Colonic mucosa (tissue), 4 donors: ENCODE results near the gene NQO1. TPM values are rescaled to one million over a fixed set of nuclear protein-coding genes. Genes with fewer than 3 reads are reported as not detected.

Experiments
- DNase-seq: peaks from one replicate; pipeline ENCODE4 v3.0.0-alpha.2; 2020
- H3K27ac ChIP-seq: fragments of 200-600 bp; one replicate; pipeline ENCODE4 v1.8.0; 2021
- H3K27me3 ChIP-seq: fragments of 200-600 bp; one replicate; pipeline ENCODE4 v1.8.0; 2021
- H3K36me3 ChIP-seq: fragments of 200-600 bp; one replicate; pipeline ENCODE4 v1.8.0; 2021
- H3K4me1 ChIP-seq: fragments of 200-600 bp; one replicate; pipeline ENCODE4 v1.8.0; 2021; ENCODE audit warnings: mild to moderate bottlenecking
- H3K4me3 ChIP-seq: fragments of 200-600 bp; one replicate; pipeline ENCODE4 v1.8.0; 2021
- H3K9ac ChIP-seq, 2 donors: one replicate each; pipeline ENCODE4 v1.7.0; 2013; ENCODE audit warnings: control low read depth in 2 of 2, low read depth in 2 of 2, low read length in 2 of 2
- H3K9me3 ChIP-seq: fragments of 200-600 bp; one replicate; pipeline ENCODE4 v1.8.0; 2021
- CTCF ChIP-seq: fragments of 200-600 bp; IDR thresholded peaks from one replicate; pipeline ENCODE4 v1.8.0; 2022; ENCODE audit warnings: antibody characterized with exemption, mild to moderate bottlenecking
- intact Hi-C: fragments of 100-400 bp; cut with DNase I; formaldehyde crosslinking; loops from one replicate; pipeline ENCODE4 v1.14.1; 2022
- total RNA-seq, 2 donors: library from RNA; stranded (reverse); fragmentation: NEBNext Ultra II Directional in 1 of 2; extraction: Animal tissue kit (Norgen Biotek cat#: 25700) in 1 of 2; gene quantifications; one replicate each; pipeline ENCODE4 v1.2.1, GENCODE V29; 2021
- donor health status: healthy.
- donor health status: DM: no; HTN: no; CAD: no.
- donor health status: DM: no; HTN: no; CAD: no.

NQO1 gene
- total RNA-seq, 2 donors from 2014 or later: 94.6 to 134 TPM

DNA sequence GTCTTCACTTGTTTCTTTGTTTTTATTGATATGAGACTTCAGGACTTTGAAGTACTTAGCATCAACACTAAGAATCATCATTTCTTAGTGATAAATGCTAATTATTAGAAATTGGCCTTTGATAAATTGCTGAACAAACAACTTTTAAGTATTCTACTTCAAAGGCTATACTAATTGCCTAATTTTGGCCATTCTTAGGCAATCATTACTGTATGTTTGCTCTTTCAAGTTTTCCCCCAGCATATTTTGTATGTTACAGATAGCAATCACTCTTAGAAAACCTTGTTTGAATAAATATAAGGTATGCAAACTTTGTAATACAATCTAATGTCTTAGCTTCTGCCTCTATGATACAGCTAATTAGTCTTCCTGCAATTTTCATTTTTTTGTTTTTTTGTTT is 46.0 kb downstream of the NQO1 start:
- Histone ChIP-seq H3K4me3 (no peak overlapping the region), H3K27me3 (no peaks in the 10 kb centered on the region), H3K9ac (no peak overlapping the region), H3K9me3 (no peaks in the 10 kb centered on the region), H3K27ac (no peak overlapping the region), H3K4me1 (no peaks in the 10 kb centered on the region), H3K36me3 (no peaks in the 10 kb centered on the region)
- TF ChIP-seq CTCF: no peak
- no peak for DNase-seq
- intact Hi-C loops: no loop called here

GRCh38 chr16:69672998-69673713 is 53.2 kb downstream of the NQO1 start:
- Histone ChIP-seq H3K27ac (no peak overlapping the region), H3K27me3 (no peaks in the 10 kb centered on the region)
- TF ChIP-seq CTCF: no peak

GRCh38 chr16:69672315-69672997 is 53.9 kb downstream of the NQO1 start:
- Histone ChIP-seq H3K4me1 (no peaks in the 10 kb centered on the region), H3K36me3 (no peaks in the 10 kb centered on the region), H3K27me3 (no peaks in the 10 kb centered on the region), H3K4me3 (no peak overlapping the region), H3K9me3 (no peaks in the 10 kb centered on the region), H3K27ac (no peak overlapping the region), H3K9ac (no peak overlapping the region)
- TF ChIP-seq CTCF: no peak
- intact Hi-C loops: no loop called here
- no peak for DNase-seq

More at GRCh38 chr16:69672998-69673713, 53.2 kb downstream of the NQO1 start:
- H3K4me3 ChIP-seq: no peak overlapping the region
- no peak overlapping the region for H3K9ac ChIP-seq
- no peaks in the 10 kb centered on the region for H3K9me3 ChIP-seq
- DNase-seq: no peak
- H3K4me1 ChIP-seq: no peaks in the 10 kb centered on the region
- H3K36me3 ChIP-seq: no peaks in the 10 kb centered on the region
- intact Hi-C loops: no loop called here

DNA sequence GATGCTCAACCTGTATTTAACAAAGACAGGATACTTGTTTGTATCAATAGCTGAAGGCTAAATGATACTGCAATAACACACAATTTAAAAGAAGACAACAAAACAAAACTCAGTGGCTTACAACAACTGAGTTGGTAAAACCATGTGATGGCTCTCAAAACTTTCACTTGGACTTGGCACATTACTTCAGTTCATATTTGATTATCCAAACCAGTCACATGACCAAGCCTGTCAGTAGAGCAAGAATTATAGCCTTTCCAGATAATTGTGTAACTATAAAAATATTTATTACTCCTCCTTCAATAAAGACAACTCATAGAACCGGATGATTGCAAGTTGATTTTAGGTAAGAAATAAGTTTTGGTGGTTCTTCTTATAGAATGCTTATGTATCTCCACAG is 56.8 kb downstream of the NQO1 start:
- Histone ChIP-seq H3K27me3 (no peaks in the 10 kb centered on the region), H3K9ac (no peak overlapping the region), H3K4me3 (no peak overlapping the region), H3K9me3 (no peaks in the 10 kb centered on the region), H3K36me3 (no peaks in the 10 kb centered on the region), H3K27ac (no peak overlapping the region), H3K4me1 (no peaks in the 10 kb centered on the region)
- TF ChIP-seq CTCF: no peak
- intact Hi-C loops: no loop called here
- no peak for DNase-seq

GRCh38 chr16:69663846-69664245 is 62.5 kb downstream of the NQO1 start:
- no peaks in the 10 kb centered on the region for H3K9me3 ChIP-seq
- no peak for TF ChIP-seq CTCF
- H3K36me3 ChIP-seq: no peaks in the 10 kb centered on the region
- no peak overlapping the region for H3K27ac ChIP-seq
- no peaks in the 10 kb centered on the region for H3K4me1 ChIP-seq
- no peak for DNase-seq
- intact Hi-C loops: no loop called here
- no peaks in the 10 kb centered on the region for H3K27me3 ChIP-seq
- no peak overlapping the region for H3K4me3 ChIP-seq
- H3K9ac ChIP-seq: no peak overlapping the region
